NB4 (cell line): ENCODE results near the gene TENM4.

Experiments
- DNase-seq: peaks from one replicate; pipeline ENCODE4 v3.0.0; 2010; ENCODE audit warnings: low read depth
- H3K4me3 ChIP-seq: one replicate; pipeline ENCODE4 v1.5.1; 2011; ENCODE audit warnings: mild to moderate bottlenecking, low read depth, low read length, moderate library complexity
- CTCF ChIP-seq: IDR thresholded peaks from one replicate; pipeline ENCODE4 v1.5.1; 2012; ENCODE audit warnings: low read depth, low read length
- MAX ChIP-seq: IDR thresholded peaks from 2 replicates; pipeline ENCODE4 v1.6.1; 2011; ENCODE audit warnings: low read depth, low read length
- MYC ChIP-seq: IDR thresholded peaks from 2 replicates; pipeline ENCODE4 v1.6.1; 2011; ENCODE audit warnings: low read depth, low read length
- POLR2A ChIP-seq: IDR thresholded peaks from 2 replicates; pipeline ENCODE4 v1.6.1; 2011; ENCODE audit warnings: mild to moderate bottlenecking; ENCODE audit not compliant: insufficient read length; ENCODE audit errors: extremely low read depth

TENM4 gene

GRCh38 chr11:79040348-79040747, 400.5 kb downstream of the TENM4 start:
- H3K4me3 ChIP-seq = no peak overlapping the region
- no peak for DNase-seq
- TF ChIP-seq MAX (no peak), MYC (no peak), CTCF (no peak), POLR2A (no peak)

- H3K4me3 ChIP-seq = no peak overlapping the region
- no peak for DNase-seq
- TF ChIP-seq CTCF = no peak
- TF ChIP-seq POLR2A = no peak
- TF ChIP-seq MYC = no peak
- TF ChIP-seq MAX = no peak
Observed at GRCh38 chr11:79039122-79039521, 401.7 kb downstream of the TENM4 start.

GRCh38 chr11:79035881-79036280, 404.9 kb downstream of the TENM4 start:
- TF ChIP-seq CTCF (no peak), MYC (no peak), MAX (no peak), POLR2A (no peak)
- DNase-seq = no peak
- H3K4me3 ChIP-seq = no peak overlapping the region

- H3K4me3 ChIP-seq = no peak overlapping the region
- TF ChIP-seq MAX (no peak), MYC (no peak), CTCF (no peak), POLR2A (no peak)
- no peak for DNase-seq
Observed at GRCh38 chr11:79033833-79034232, 407.0 kb downstream of the TENM4 start.

- TF ChIP-seq CTCF (no peak), MYC (no peak)
- no peak overlapping the region for H3K4me3 ChIP-seq
- no peak for DNase-seq
Observed at GRCh38 chr11:79030448-79030847, 410.4 kb downstream of the TENM4 start.

GRCh38 chr11:79028225-79028624, 412.6 kb downstream of the TENM4 start:
- H3K4me3 ChIP-seq = no peak overlapping the region
- TF ChIP-seq CTCF = no peak
- no peak for TF ChIP-seq MAX
- no peak for TF ChIP-seq MYC
- no peak for TF ChIP-seq POLR2A
- peak; percentile 26 for DNase-seq
